Measurements from ENCODE around the gene ZBTB16.

ZBTB16 gene

GRCh38 chr11:114132944-114133394 lies 73.5 kb downstream of the ZBTB16 start:
- no peak for DNase-seq

GRCh38 chr11:114133548-114134329 lies 74.2 kb downstream of the ZBTB16 start:
- no peak for DNase-seq

GRCh38 chr11:114134870-114135269 lies 75.4 kb downstream of the ZBTB16 start:
- no peak for DNase-seq

- no peak for DNase-seq
Observed at GRCh38 chr11:114135737-114136151, 76.2 kb downstream of the ZBTB16 start.

GRCh38 chr11:114136686-114137640 lies 77.5 kb downstream of the ZBTB16 start:
- DNase-seq: no peak

GRCh38 chr11:114137838-114138237 lies 78.3 kb downstream of the ZBTB16 start:
- DNase-seq: no peak

GRCh38 chr11:114138411-114138810 lies 78.9 kb downstream of the ZBTB16 start:
- DNase-seq: no peak

GRCh38 chr11:114140826-114141225 lies 81.3 kb downstream of the ZBTB16 start:
- DNase-seq: no peak

GRCh38 chr11:114141863-114142580 lies 82.5 kb downstream of the ZBTB16 start:
- DNase-seq: no peak

- no peak for DNase-seq
Observed at GRCh38 chr11:114142707-114143106, 83.2 kb downstream of the ZBTB16 start.

GRCh38 chr11:114145166-114145775 lies 85.8 kb downstream of the ZBTB16 start:
- no peak for DNase-seq

- no peak for DNase-seq
Observed at GRCh38 chr11:114147375-114148012, 88.0 kb downstream of the ZBTB16 start.

GRCh38 chr11:114148013-114148382 lies 88.5 kb downstream of the ZBTB16 start:
- DNase-seq: no peak

- no peak for DNase-seq
Observed at GRCh38 chr11:114149689-114150407, 90.3 kb downstream of the ZBTB16 start.

- DNase-seq: no peak
Observed at GRCh38 chr11:114150671-114151070, 91.2 kb downstream of the ZBTB16 start.

GRCh38 chr11:114151631-114152030 lies 92.1 kb downstream of the ZBTB16 start:
- DNase-seq: no peak

- no peak for DNase-seq
Observed at GRCh38 chr11:114152162-114152561, 92.7 kb downstream of the ZBTB16 start.

- DNase-seq: no peak
Observed at GRCh38 chr11:114152785-114153184, 93.3 kb downstream of the ZBTB16 start.

- DNase-seq: no peak
Observed at GRCh38 chr11:114153224-114153623, 93.7 kb downstream of the ZBTB16 start.

GRCh38 chr11:114154271-114155047 lies 94.9 kb downstream of the ZBTB16 start:
- DNase-seq: no peak

GRCh38 chr11:114155116-114155515 lies 95.6 kb downstream of the ZBTB16 start:
- no peak for DNase-seq

All from stimulated activated CD8-positive, alpha-beta memory T cell treated with anti-CD3 and anti-CD28 coated beads, Interleukin-4, amount 100 ng/mL, for 48 hours (primary cell).